HG03457 (cell line): Measurements from ENCODE around the gene KDM3A.
"Not testable (repeated sequence)": the region's sequence is repeated elsewhere in the genome, so short reads cannot be mapped to it uniquely, and the experiment has no call there.

Experiments used
- ATAC-seq: cut with Tn5 transposase; IDR thresholded peaks from one replicate; pipeline ENCODE4 v1.9.1; 2021; ENCODE audit warnings: moderate number of reproducible peaks; ENCODE audit not compliant: unreplicated experiment

The KDM3A gene

GRCh38 chr2:86476918-86477317 lies 35.7 kb downstream of the KDM3A start:
- no peak for ATAC-seq

GRCh38 chr2:86477349-86477748 lies 36.2 kb downstream of the KDM3A start:
- ATAC-seq: no peak

- ATAC-seq: no peak
Measured at GRCh38 chr2:86480105-86480504, 38.9 kb downstream of the KDM3A start.

GRCh38 chr2:86482034-86482433 lies 40.9 kb downstream of the KDM3A start:
- no peak for ATAC-seq

GRCh38 chr2:86484385-86484784 lies 43.2 kb downstream of the KDM3A start:
- no peak for ATAC-seq

GRCh38 chr2:86485103-86485502 lies 43.9 kb downstream of the KDM3A start:
- ATAC-seq: no peak

DNA sequence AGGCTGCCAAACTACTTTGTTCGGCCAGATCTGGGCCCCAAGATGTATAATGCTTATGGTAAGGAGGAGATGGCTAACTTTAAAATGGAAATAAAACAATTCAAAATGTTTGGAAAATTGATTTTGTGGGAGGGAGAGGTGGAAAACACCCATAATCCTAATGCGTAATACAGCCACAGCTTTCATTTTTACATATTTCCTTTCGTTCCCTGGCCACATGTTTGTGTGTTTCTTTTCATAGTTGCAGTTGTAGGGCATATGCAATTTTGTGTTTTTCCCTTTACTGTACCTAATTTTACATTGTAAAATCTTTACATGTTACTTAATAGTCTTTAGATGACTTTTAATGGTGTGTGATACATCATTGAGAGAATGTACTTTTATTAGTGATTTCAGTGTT lies 44.6 kb downstream of the KDM3A start:
- no peak for ATAC-seq

- no peak for ATAC-seq
Measured at GRCh38 chr2:86487062-86487461, 45.9 kb downstream of the KDM3A start.

GRCh38 chr2:86488561-86489250 lies 47.5 kb downstream of the KDM3A start:
- ATAC-seq: no peak

DNA sequence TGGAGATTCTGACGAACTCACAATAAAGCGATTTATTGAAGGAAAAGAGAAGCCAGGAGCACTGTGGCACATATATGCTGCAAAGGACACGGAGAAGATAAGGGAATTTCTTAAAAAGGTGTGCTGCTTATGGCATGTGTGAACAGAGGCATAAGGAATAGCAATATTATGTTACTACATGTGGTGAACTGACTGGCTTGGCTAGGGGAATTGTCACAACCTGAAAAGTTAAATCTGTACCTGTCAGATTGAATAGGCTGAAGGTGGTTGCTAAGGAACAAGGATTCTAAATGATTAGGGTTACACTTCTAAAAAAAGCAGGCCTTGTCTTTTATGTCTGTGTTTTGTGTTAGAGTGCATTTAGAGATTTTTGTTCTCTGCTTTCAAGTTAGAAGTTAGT lies 48.4 kb downstream of the KDM3A start:
- ATAC-seq: no peak

GRCh38 chr2:86490245-86490644 lies 49.1 kb downstream of the KDM3A start:
- no peak for ATAC-seq

DNA sequence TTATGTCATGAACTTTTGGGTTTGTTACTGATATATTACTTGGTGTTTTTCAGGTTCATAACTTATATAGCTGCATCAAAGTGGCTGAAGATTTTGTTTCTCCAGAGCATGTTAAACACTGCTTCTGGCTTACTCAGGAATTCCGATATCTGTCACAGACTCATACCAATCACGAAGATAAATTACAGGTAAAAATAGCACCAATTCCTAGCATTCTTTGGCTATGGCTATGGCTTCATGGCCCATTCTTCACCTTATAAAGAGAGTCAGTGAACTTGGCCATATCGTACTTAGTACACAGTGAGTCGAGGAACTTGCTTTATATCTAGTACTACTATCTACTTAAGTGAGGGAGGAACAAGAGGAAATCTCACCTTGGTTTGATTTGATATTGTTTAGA lies 49.9 kb downstream of the KDM3A start:
- ATAC-seq: no peak

DNA sequence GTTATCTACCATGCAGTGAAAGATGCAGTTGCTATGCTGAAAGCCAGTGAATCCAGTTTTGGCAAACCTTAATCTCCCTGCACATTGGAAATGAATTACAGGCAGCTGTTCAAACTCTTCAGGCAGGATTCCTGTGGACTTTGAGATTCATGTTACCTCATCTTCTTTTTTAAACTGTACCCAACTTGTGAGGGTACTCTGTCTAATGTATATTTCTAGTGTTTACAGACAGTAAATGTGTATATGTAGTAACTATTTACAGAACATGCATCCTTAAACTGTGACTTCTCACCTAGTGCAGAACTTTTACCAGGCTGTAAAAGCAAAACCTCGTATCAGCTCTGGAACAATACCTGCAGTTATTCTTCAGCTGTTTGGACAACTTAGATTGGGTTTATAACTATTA lies 50.9 kb downstream of the KDM3A start:
- ATAC-seq: no peak

- not testable (repeated sequence) for ATAC-seq
Measured at GRCh38 chr2:86496391-86496790, 55.2 kb downstream of the KDM3A start.

GRCh38 chr2:86498468-86499260 lies 57.5 kb downstream of the KDM3A start:
- ATAC-seq: no peak

GRCh38 chr2:86499326-86499725 lies 58.2 kb downstream of the KDM3A start:
- ATAC-seq: no peak

- ATAC-seq: no peak
Measured at GRCh38 chr2:86500325-86501083, 59.3 kb downstream of the KDM3A start.

- ATAC-seq: no peak
Measured at GRCh38 chr2:86507600-86507999, 66.4 kb downstream of the KDM3A start.

GRCh38 chr2:86510436-86510933 lies 69.3 kb downstream of the KDM3A start:
- ATAC-seq: no peak

DNA sequence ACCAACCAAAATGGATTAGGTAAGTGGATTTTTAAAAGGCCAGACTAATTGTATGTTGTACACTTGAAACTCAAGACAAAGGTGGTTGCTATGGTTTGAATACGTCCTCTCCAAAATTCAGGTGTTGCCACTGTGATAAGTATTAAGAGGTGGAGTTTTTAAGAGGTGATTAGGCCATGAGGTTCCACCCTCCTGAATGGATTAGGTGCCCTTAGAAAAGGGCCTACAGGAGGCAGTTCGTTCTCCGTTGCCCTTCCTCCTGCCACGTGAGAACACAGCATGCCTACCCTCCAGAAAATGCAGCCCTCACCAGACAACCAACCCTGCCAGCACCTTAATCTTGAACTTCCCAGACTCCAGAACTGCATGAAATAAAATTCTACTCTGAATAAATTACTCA lies 70.9 kb downstream of the KDM3A start:
- no peak for ATAC-seq

GRCh38 chr2:86512892-86513291 lies 71.7 kb downstream of the KDM3A start:
- ATAC-seq: no peak
